HG03460 (cell line): ENCODE measurements around the gene NDST4.
"Not testable (repeated sequence)": the region's sequence is repeated elsewhere in the genome, so short reads cannot be mapped to it uniquely, and the experiment has no call there.

Experiments used
- ATAC-seq: cut with Tn5 transposase; IDR thresholded peaks from one replicate; pipeline ENCODE4 v1.9.1; 2021; ENCODE audit not compliant: unreplicated experiment

The NDST4 gene

GRCh38 chr4:115058533-115058932 is 54.9 kb downstream of the NDST4 start:
- no peak for ATAC-seq

DNA sequence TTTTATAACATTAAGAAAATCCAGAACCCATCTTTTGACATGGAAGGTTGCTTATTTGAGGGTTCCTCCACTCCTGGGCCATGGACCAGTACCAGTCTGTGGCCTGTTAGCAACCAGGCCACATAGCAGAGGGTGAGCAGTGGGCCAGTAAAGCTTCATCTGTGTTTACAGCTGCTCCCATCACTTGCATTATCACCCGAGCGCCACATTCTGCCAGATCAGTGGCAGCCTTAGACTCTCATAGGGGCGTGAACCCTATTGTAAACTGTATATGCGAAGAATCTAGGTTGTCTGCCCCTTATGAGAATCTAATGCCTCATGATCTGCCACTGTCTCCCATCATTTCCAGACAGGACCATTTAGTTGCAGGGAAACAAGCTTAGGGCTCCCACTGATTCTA is 58.6 kb downstream of the NDST4 start:
- ATAC-seq = no peak

DNA sequence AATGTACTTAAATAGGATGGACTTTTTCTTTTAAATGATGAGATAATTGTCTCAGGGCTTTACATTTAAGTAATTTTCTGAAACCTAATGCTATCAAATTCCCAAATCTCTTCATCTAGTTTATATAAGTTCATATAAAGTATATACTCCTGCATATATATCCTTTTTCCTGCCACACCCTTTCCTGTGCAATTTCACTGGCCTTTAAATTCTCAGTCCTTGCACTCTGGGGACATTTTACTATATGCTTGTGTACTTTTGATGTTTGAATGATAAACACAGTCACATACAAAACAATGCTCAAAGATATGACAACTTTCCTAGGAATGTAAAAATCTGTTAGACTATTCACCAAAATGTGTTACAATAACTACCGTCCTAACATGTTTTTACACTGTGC is 60.1 kb downstream of the NDST4 start:
- no peak for ATAC-seq

DNA sequence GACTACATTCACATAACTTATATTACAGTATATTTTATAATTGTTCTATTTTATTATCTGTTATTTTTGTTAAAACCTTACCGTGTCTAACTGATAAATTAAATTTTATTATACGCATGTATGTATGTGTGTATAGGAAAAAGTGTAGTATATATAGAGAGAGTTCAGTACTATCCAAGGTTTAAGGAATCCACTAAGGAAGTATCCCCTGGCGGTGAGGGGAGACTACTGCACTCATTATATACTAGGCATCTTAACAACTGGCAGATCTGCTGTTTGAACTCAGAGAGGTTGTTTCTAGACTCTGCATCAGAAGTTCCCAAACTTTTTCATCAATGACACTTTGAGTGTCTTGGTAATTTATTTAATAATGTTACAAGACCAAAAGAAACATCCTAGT is 70.9 kb downstream of the NDST4 start:
- no peak for ATAC-seq

DNA sequence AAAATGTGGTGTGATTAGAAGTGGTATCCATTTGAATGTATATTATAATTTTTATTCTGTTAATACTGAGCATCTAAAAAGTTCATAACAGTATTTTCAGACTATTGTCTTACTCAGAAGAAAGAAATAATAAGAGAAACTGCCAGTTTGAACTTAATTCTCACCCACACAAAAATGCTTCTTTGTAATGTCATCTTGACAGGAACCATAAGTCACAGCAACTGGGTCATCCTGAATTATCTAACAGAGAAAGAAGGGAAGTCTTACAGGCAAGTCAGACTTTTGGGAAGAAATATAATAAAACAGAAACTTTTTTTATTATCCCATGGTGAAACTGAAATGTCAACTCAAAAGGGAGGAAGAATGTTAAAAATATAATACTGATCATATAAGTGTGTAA is 83.1 kb downstream of the NDST4 start:
- ATAC-seq = no peak

GRCh38 chr4:115028682-115029410 is 84.6 kb downstream of the NDST4 start:
- no peak for ATAC-seq

DNA sequence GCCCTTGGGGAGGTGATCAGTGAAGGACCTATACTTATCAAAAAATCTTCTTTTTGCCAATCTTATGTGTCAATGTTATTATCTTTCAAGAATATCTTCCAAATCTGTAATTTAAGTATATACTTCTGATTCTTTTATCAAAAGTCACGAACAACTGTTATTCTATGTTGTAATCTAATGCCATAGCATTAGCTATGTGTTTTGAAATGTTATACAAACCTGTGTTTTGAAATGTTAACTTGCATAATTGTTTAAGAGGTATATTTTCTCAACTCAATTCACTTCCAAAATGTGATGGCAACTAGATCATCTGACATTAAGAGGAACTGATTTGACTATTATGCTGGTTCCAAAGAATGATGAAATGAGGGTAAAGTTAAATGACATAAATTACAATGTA is 113.5 kb downstream of the NDST4 start:
- ATAC-seq = no peak

- ATAC-seq = no peak
Measured at GRCh38 chr4:114998316-114998715, 115.1 kb downstream of the NDST4 start.

GRCh38 chr4:114997576-114998247 is 115.7 kb downstream of the NDST4 start:
- no peak for ATAC-seq

- ATAC-seq = no peak
Measured at GRCh38 chr4:114986133-114986532, 127.3 kb downstream of the NDST4 start.

DNA sequence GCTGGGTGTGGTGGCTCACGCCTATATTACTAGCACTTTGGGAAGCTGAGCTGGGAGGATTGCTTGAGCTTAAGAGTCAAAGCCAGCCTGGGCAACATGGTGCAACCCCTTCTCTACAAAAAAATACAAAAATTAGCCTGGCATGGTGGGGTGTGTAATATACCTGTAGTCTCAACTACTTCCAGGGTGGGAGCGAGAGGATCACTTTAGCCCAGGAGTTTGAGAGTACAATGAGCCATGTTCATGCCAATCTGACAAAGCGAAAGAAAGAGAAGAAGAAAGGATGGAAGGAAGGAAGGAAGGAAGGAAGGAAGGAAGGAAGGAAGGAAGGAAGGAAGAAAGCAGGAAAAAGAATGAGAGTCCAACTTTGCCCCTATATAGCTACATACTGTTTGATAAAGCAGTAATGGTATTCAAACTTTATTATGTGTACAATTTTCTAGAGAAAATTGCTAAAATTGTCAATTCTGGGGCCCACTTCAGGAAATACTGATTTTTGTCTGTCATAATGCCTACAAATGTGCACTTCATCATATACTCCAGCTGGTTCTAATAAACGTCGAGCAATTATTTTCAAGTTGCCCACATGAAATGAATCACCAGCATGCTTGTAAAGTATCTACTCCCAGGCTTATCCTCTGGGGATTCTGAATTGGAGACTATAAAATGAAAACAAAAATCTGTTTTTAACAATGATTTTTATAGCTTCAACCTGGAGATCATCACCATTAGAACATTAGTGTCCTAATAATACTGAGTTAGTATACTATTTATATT is 132.3 kb downstream of the NDST4 start:
- no peak for ATAC-seq

GRCh38 chr4:114980399-114980798 is 133.0 kb downstream of the NDST4 start:
- not testable (repeated sequence) for ATAC-seq

DNA sequence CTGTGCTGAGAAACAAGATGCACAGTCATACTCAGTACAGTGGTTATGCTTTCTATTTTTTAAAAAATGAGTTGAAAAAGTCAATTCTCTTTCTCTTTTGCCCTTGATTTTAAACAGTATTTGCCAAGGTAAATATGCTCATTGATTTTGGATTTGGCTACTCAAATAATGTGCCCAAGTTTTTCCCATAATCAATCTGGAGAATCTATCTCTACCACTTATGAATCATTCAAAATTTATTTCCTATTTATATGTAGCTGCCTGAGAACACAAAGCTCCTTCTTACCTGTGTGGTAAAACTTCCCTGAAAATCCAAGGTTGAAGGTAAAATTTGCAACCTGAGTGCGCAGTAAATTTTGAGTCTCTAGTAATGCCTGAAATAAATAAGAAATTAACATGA is 136.5 kb downstream of the NDST4 start:
- no peak for ATAC-seq

GRCh38 chr4:114964026-114964425 is 149.4 kb downstream of the NDST4 start:
- ATAC-seq = no peak

GRCh38 chr4:114945616-114946015 is 167.8 kb downstream of the NDST4 start:
- ATAC-seq = no peak

DNA sequence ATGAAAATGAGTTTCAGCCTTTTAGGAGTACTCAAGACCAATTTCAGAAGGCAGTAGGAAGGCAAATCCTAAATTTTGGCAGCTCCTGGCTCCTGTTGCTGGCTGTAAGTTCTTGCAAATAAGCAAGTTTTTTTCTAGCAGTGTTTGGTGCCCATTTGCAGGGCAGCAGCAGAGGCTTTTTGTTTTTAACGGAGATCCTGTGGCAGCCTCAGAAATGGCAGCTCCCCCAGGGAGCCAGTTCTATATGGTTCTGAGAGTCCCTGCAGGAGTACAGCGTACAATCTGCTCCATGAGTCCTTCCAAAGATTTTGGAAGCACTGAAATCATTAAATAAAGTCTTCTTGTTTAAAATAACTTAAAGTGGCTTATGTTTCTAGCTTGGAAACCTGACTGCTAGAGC is 171.9 kb downstream of the NDST4 start:
- no peak for ATAC-seq

GRCh38 chr4:114927881-114928280 is 185.5 kb downstream of the NDST4 start:
- ATAC-seq = no peak

DNA sequence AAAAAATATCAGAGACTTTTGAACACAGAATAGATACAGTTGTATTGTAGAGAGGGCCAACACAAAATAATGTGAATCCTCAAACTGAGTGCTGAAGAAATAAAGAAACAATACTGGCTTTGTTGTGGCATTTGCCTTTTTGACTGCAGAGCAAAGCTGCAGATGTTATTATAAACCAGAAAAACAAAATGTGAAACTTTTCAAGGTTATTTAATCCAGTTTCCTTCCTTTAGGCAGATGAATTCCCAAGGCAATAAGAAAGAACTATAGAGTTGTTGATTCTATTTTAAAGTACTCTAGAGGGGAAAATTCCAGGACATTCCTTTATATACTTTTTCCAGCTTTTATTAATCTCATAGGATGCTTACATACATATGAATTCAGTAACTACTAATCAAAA is 186.8 kb downstream of the NDST4 start:
- no peak for ATAC-seq

- ATAC-seq = no peak
Measured at GRCh38 chr4:114924311-114924710, 189.1 kb downstream of the NDST4 start.

GRCh38 chr4:114922592-114922933 is 190.9 kb downstream of the NDST4 start:
- ATAC-seq = no peak

DNA sequence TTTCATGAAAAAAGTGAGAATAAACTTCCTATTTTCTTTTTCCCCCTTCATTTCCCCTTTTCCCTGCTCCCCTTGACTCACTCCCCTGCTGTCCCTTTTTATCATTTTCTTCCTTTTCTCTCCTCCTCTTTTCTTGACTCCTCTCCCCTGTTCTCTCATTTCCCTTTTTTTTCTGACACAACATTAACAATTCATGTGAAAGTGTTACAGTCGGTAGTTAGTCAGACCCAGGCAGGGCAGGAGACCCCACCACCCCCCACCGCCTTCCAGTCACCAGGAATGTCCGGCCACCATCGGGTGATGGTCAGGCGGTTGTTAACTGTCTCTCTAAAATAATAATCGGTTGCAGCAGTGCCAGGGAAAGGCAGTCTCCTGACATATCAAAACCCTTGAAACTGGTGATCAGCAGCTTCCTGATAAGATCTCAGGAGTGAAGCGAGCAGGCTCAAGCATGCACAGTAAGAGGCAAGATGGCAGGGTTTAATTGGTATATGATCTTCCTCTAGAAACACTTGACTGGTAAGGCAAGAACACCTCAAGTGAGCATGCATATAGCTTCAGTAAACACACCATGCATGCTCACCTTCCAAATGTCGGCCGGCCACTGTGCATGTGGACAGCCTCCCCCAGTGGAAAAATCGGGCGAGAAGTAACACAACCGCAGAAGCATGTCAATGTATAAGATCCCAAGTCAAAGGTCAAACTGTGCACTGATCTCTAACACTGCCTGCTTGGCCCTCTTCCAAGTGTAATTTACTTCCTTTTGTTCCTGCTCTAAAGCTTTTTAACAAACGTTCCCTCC is 191.4 kb downstream of the NDST4 start:
- no peak for ATAC-seq
